Measurements from ENCODE around the gene ELAVL3.

ELAVL3 gene

DNA sequence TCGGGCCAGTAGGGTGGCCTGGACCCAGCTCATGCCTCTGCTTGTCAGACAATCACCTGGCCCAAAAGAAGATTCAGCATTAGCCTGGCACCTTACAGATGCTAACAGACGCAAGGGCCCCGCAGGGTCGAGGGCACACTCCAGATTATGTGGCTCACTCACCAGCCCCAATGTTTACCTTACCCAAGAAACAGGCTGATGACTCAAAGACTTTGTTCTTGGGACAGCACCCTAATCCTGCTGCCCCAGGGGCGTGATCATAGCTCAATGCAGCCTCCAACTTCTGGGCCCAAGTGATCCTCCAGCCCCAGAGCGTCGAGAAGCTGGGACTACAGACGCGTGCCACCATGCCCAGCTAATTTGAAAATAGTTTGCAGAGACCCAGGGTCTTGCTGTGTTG is 38.3 kb upstream of the ELAVL3 start:
- Histone ChIP-seq H2BK15ac (ENCODE audit: low read depth, poor library complexity, severe bottlenecking) (peak overlapping the region; percentile 48), H3K9ac (ENCODE audit: low read length) (no peak overlapping the region), H3K9me3 (ENCODE audit: control insufficient read depth, low read length) (no peaks in the 10 kb centered on the region), H2AK5ac (ENCODE audit: low read length, severe bottlenecking) (no peak overlapping the region), H3K18ac (ENCODE audit: low read depth in 1 of 2, low read length in 2 of 2) (no peak overlapping the region), H3K27ac (ENCODE audit: low read length, poor library complexity, severe bottlenecking) (no peak overlapping the region), H2BK120ac (ENCODE audit: low read depth, low read length) (no peak overlapping the region), H4K8ac (ENCODE audit: low read length) (no peak overlapping the region), H3K36me3 (ENCODE audit: control insufficient read depth in 1 of 2, insufficient read depth in 2 of 2, low read depth in 1 of 2, low read length in 2 of 2) (peaks cover 18 to 30% of the 10 kb centered on the region in 2 experiments), H3K23ac (ENCODE audit: low read length in 2 of 2) (no peak overlapping the region), H2BK5ac (ENCODE audit: low read depth, low read length, poor library complexity, severe bottlenecking) (no peak overlapping the region), H2BK12ac (ENCODE audit: low read length in 2 of 2) (no peak overlapping the region), H3K4me2 (ENCODE audit: low read length, poor library complexity, severe bottlenecking) (no peak overlapping the region), H4K91ac (ENCODE audit: low read length) (no peak overlapping the region), H3K4me1 (ENCODE audit: control insufficient read depth, insufficient read depth, low read depth, low read length) (peaks cover 4% of the 10 kb centered on the region), H3K27me3 (ENCODE audit: control insufficient read depth in 1 of 2, insufficient read depth in 1 of 2, low read length in 2 of 2) (no peaks in the 10 kb centered on the region), H3K14ac (ENCODE audit: low read length in 2 of 2) (no peak overlapping the region), H3K4me3 (ENCODE audit: insufficient read depth in 1 of 2, low read depth in 1 of 2, low read length in 2 of 2) (no peak overlapping the region), H3K4ac (ENCODE audit: low read depth in 1 of 2, low read length in 2 of 2) (no peak overlapping the region), H3K79me1 (replicated peaks; ENCODE audit: low read length, poor library complexity, severe bottlenecking) (peaks cover 26% of the 10 kb centered on the region), H2AFZ (ENCODE audit: low read depth, low read length) (no peak overlapping the region)
- DNase-seq = no peak
- WGBS = 94% methylated on average over 9 of the region's 9 CpGs

DNA sequence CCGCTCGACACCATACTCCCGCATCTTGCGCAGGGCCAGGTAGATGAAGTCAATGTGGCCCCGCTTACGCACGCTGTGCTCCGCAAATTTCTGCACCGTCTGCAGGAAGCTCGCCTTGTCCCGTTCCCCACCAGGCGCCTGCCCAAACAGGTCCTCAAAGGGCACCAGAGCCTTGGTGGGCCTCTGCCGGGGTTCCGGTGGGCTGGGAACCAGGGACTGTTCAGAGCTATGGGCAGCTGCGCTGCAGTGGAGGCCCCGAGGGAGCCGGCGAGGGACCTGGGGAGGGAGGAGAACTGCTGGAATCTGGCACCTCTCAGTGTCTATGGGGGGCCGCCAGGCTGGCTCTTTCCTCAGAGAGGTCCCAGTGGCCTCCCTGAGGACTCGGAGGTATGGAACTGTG is 33.1 kb upstream of the ELAVL3 start:
- H2BK12ac ChIP-seq (ENCODE audit: low read length in 2 of 2) = no peak overlapping the region
- no peak overlapping the region for H4K8ac ChIP-seq (ENCODE audit: low read length)
- no peak overlapping the region for H4K91ac ChIP-seq (ENCODE audit: low read length)
- no peak overlapping the region for H3K4me2 ChIP-seq (ENCODE audit: low read length, poor library complexity, severe bottlenecking)
- H3K14ac ChIP-seq (ENCODE audit: low read length in 2 of 2) = no peak overlapping the region
- no peak overlapping the region for H2AK5ac ChIP-seq (ENCODE audit: low read length, severe bottlenecking)
- H3K4me1 ChIP-seq (ENCODE audit: control insufficient read depth, insufficient read depth, low read depth, low read length) = peaks cover under 1% of the 10 kb centered on the region
- H3K27ac ChIP-seq (ENCODE audit: low read length, poor library complexity, severe bottlenecking) = no peak overlapping the region
- H3K18ac ChIP-seq (ENCODE audit: low read depth in 1 of 2, low read length in 2 of 2) = no peak overlapping the region
- no peaks in the 10 kb centered on the region for H3K9me3 ChIP-seq (ENCODE audit: control insufficient read depth, low read length)
- no peak overlapping the region for H3K4me3 ChIP-seq (ENCODE audit: insufficient read depth in 1 of 2, low read depth in 1 of 2, low read length in 2 of 2)
- no peak overlapping the region for H2BK15ac ChIP-seq (ENCODE audit: low read depth, poor library complexity, severe bottlenecking)
- no peak overlapping the region for H3K4ac ChIP-seq (ENCODE audit: low read depth in 1 of 2, low read length in 2 of 2)
- H3K79me1 ChIP-seq (replicated peaks; ENCODE audit: low read length, poor library complexity, severe bottlenecking) = peaks cover 5% of the 10 kb centered on the region
- no peak overlapping the region for H2BK120ac ChIP-seq (ENCODE audit: low read depth, low read length)
- no peak overlapping the region for H2BK5ac ChIP-seq (ENCODE audit: low read depth, low read length, poor library complexity, severe bottlenecking)
- no peak overlapping the region for H3K23ac ChIP-seq (ENCODE audit: low read length in 2 of 2)
- H3K36me3 ChIP-seq (ENCODE audit: control insufficient read depth in 1 of 2, insufficient read depth in 2 of 2, low read depth in 1 of 2, low read length in 2 of 2) = peaks cover 25 to 37% of the 10 kb centered on the region in 2 experiments
- DNase-seq = no peak
- 98% methylated on average over 20 of the region's 20 CpGs for WGBS
- H3K27me3 ChIP-seq (ENCODE audit: control insufficient read depth in 1 of 2, insufficient read depth in 1 of 2, low read length in 2 of 2) = no peaks in the 10 kb centered on the region
- H2AFZ ChIP-seq (ENCODE audit: low read depth, low read length) = no peak overlapping the region
- no peak overlapping the region for H3K9ac ChIP-seq (ENCODE audit: low read length)

DNA sequence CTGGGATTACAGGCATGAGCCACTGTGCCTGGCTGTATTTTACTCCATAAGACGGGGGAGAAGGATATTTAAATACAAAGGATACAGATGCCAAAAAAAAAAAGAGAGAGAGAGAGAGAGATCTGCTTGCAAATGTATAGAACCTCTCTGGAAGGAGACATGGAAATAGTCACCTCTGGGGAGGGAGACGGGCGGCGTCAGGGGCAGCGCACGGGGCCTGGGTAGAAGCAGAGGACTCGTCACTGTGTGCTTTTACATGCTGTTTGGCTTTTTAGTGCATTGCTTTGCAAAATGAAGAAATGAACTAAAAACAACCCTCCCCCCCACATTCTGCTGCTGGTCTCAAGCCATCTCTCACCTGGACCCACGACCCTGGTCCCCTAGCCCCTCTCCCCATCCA is 29.6 kb upstream of the ELAVL3 start:
- Histone ChIP-seq H3K14ac (ENCODE audit: low read length in 2 of 2) (no peak overlapping the region), H2AFZ (ENCODE audit: low read depth, low read length) (no peak overlapping the region), H3K4me2 (ENCODE audit: low read length, poor library complexity, severe bottlenecking) (no peak overlapping the region), H3K4me1 (ENCODE audit: control insufficient read depth, insufficient read depth, low read depth, low read length) (peaks cover 5% of the 10 kb centered on the region), H3K4me3 (ENCODE audit: insufficient read depth in 1 of 2, low read depth in 1 of 2, low read length in 2 of 2) (no peak overlapping the region), H2BK15ac (ENCODE audit: low read depth, poor library complexity, severe bottlenecking) (no peak overlapping the region), H2BK120ac (ENCODE audit: low read depth, low read length) (no peak overlapping the region), H3K27ac (ENCODE audit: low read length, poor library complexity, severe bottlenecking) (no peak overlapping the region), H3K9me3 (ENCODE audit: control insufficient read depth, low read length) (no peaks in the 10 kb centered on the region), H2BK12ac (ENCODE audit: low read length in 2 of 2) (no peak overlapping the region), H2AK5ac (ENCODE audit: low read length, severe bottlenecking) (no peak overlapping the region), H2BK5ac (ENCODE audit: low read depth, low read length, poor library complexity, severe bottlenecking) (no peak overlapping the region), H4K8ac (ENCODE audit: low read length) (no peak overlapping the region), H3K9ac (ENCODE audit: low read length) (no peak overlapping the region), H4K91ac (ENCODE audit: low read length) (no peak overlapping the region), H3K27me3 (ENCODE audit: control insufficient read depth in 1 of 2, insufficient read depth in 1 of 2, low read length in 2 of 2) (no peaks in the 10 kb centered on the region), H3K23ac (ENCODE audit: low read length in 2 of 2) (no peak overlapping the region), H3K18ac (ENCODE audit: low read depth in 1 of 2, low read length in 2 of 2) (no peak overlapping the region), H3K4ac (ENCODE audit: low read depth in 1 of 2, low read length in 2 of 2) (no peak overlapping the region), H3K79me1 (replicated peaks; ENCODE audit: low read length, poor library complexity, severe bottlenecking) (peaks cover 2% of the 10 kb centered on the region), H3K36me3 (ENCODE audit: control insufficient read depth in 1 of 2, insufficient read depth in 2 of 2, low read depth in 1 of 2, low read length in 2 of 2) (peaks cover 11 to 35% of the 10 kb centered on the region in 2 experiments)
- no peak for DNase-seq
- WGBS = 86% methylated on average over 3 of the region's 8 CpGs

DNA sequence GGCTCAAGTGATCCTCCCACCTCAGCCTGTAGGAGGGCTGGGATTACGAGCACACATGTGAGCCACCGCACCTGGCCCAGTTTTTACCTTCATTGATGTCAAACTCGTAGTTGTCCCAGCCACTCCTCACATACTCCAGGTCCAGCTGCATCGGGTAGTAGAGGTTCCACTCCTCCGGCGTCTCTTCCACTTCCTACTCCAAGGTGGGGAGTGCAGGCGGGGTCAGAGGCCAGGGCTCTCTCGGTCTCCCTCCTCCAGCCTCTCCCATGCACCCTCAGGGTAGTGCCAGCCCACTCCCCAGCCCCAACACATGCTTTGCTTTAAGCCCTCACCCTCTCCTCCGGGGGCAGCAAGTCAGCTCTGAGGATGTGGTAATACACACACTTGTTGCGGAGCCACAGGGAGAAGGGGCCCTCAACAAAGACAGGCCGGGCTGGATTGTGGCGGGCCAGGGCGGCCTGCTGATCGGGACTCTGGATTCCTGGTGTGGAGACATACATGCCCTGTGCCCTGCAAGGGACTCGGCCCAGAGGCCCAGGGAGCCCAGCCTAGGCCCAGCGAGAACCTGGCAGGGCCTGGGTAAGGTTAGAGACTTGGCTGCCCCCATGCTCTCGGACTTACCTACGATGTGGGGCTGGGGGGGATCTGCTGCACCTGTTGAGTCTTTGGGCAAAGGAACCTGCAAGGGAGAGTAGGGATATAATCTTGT is 26.7 kb upstream of the ELAVL3 start:
- H3K9ac ChIP-seq (ENCODE audit: low read length) = no peak overlapping the region
- no peak overlapping the region for H3K4me3 ChIP-seq (ENCODE audit: insufficient read depth in 1 of 2, low read depth in 1 of 2, low read length in 2 of 2)
- no peak overlapping the region for H3K18ac ChIP-seq (ENCODE audit: low read depth in 1 of 2, low read length in 2 of 2)
- no peaks in the 10 kb centered on the region for H3K9me3 ChIP-seq (ENCODE audit: control insufficient read depth, low read length)
- H3K4me2 ChIP-seq (ENCODE audit: low read length, poor library complexity, severe bottlenecking) = no peak overlapping the region
- H3K27me3 ChIP-seq (ENCODE audit: control insufficient read depth in 1 of 2, insufficient read depth in 1 of 2, low read length in 2 of 2) = no peaks in the 10 kb centered on the region
- no peak overlapping the region for H4K8ac ChIP-seq (ENCODE audit: low read length)
- peaks cover 13% of the 10 kb centered on the region for H3K79me1 ChIP-seq (replicated peaks; ENCODE audit: low read length, poor library complexity, severe bottlenecking)
- no peak overlapping the region for H2AFZ ChIP-seq (ENCODE audit: low read depth, low read length)
- H3K23ac ChIP-seq (ENCODE audit: low read length in 2 of 2) = no peak overlapping the region
- H4K91ac ChIP-seq (ENCODE audit: low read length) = no peak overlapping the region
- no peak overlapping the region for H3K14ac ChIP-seq (ENCODE audit: low read length in 2 of 2)
- no peak overlapping the region for H2BK12ac ChIP-seq (ENCODE audit: low read length in 2 of 2)
- no peak overlapping the region for H2BK120ac ChIP-seq (ENCODE audit: low read depth, low read length)
- H2BK15ac ChIP-seq (ENCODE audit: low read depth, poor library complexity, severe bottlenecking) = no peak overlapping the region
- peaks cover 6 to 20% of the 10 kb centered on the region in 2 experiments for H3K36me3 ChIP-seq (ENCODE audit: control insufficient read depth in 1 of 2, insufficient read depth in 2 of 2, low read depth in 1 of 2, low read length in 2 of 2)
- no peak for DNase-seq
- peaks cover 9% of the 10 kb centered on the region for H3K4me1 ChIP-seq (ENCODE audit: control insufficient read depth, insufficient read depth, low read depth, low read length)
- no peak overlapping the region for H2AK5ac ChIP-seq (ENCODE audit: low read length, severe bottlenecking)
- H2BK5ac ChIP-seq (ENCODE audit: low read depth, low read length, poor library complexity, severe bottlenecking) = no peak overlapping the region
- 96% methylated on average over 16 of the region's 18 CpGs for WGBS
- no peak overlapping the region for H3K4ac ChIP-seq (ENCODE audit: low read depth in 1 of 2, low read length in 2 of 2)
- no peak overlapping the region for H3K27ac ChIP-seq (ENCODE audit: low read length, poor library complexity, severe bottlenecking)

Data from mesenchymal stem cell (in vitro differentiated cells and primary cell).